Thyroid gland (tissue), 4 donors: ENCODE measurements around the gene AGPAT1.

ENCODE experiments used
- CTCF ChIP-seq, 6 experiments: fragments of 200-600 bp in 3 of 6; fragments of 450-650 bp in 3 of 6; sonication (generic) in 3 of 6; IDR thresholded peaks; one replicate each; pipeline ENCODE4 v1.5.1; 2016 to 2019; ENCODE audit warnings: antibody characterized with exemption in 6 of 6, mild to moderate bottlenecking in 2 of 6, inconsistent platforms in 1 of 6, moderate library complexity in 1 of 6
- POLR2A ChIP-seq, 2 donors: fragments of 450-650 bp; IDR thresholded peaks; one replicate each; pipeline ENCODE4 v1.6.1; 2017; ENCODE audit warnings: antibody characterized with exemption in 2 of 2, mild to moderate bottlenecking in 2 of 2, moderate library complexity in 1 of 2

- TF ChIP-seq POLR2A (IDR thresholded peaks at IDR 0.05) (no peak), CTCF (IDR thresholded peaks at IDR 0.05) (no peak)
Observed at GRCh38 chr6:32178547-32179440, 2.9 kb upstream of the AGPAT1 start.
